Endodermal cell (in vitro differentiated cells): ENCODE data around the gene NARS2. TPM values are rescaled to one million over a fixed set of nuclear protein-coding genes. Genes with fewer than 3 reads are reported as not detected.

Source experiments
- DNase-seq: peaks from one replicate; pipeline ENCODE4 v3.0.0-alpha.2; 2017
- H3K27ac ChIP-seq: 2 replicates; pipeline ENCODE4 v1.5.1; 2013; ENCODE audit warnings: mild to moderate bottlenecking, low read depth, low read length, moderate library complexity
- H3K27me3 ChIP-seq: 2 replicates; pipeline ENCODE4 v1.6.1; 2013; ENCODE audit warnings: mild to moderate bottlenecking, low read length, moderate library complexity; ENCODE audit not compliant: insufficient read depth, control insufficient read depth, poor library complexity, severe bottlenecking
- H3K36me3 ChIP-seq: 2 replicates; pipeline ENCODE4 v1.7.0; 2013; ENCODE audit warnings: mild to moderate bottlenecking, low read length, moderate library complexity; ENCODE audit not compliant: control insufficient read depth, insufficient read depth
- H3K4me1 ChIP-seq: one replicate; pipeline ENCODE4 v1.7.0; 2013; ENCODE audit warnings: low read length; ENCODE audit not compliant: control insufficient read depth, insufficient read depth
- H3K4me3 ChIP-seq: 2 replicates; pipeline ENCODE4 v1.5.1; 2013; ENCODE audit warnings: mild to moderate bottlenecking, low read length, moderate library complexity
- H3K9ac ChIP-seq: 2 replicates; pipeline ENCODE4 v1.6.1; 2013; ENCODE audit warnings: mild to moderate bottlenecking, low read length, moderate library complexity; ENCODE audit not compliant: poor library complexity, severe bottlenecking; ENCODE audit errors: extremely low read depth
- H3K9me3 ChIP-seq: 2 replicates; pipeline ENCODE4 v1.6.1; 2013; ENCODE audit warnings: mild to moderate bottlenecking, low read length, moderate library complexity; ENCODE audit not compliant: control insufficient read depth
- H3K27ac Mint-ChIP-seq: 2 replicates; pipeline ENCODE4 v1.8.0; 2020; ENCODE audit warnings: mixed read lengths
- H3K27me3 Mint-ChIP-seq: 2 replicates; pipeline ENCODE4 v1.8.0; 2021; ENCODE audit warnings: mild to moderate bottlenecking, mixed read lengths; ENCODE audit not compliant: insufficient read depth
- H3K36me3 Mint-ChIP-seq: 2 replicates; pipeline ENCODE4 v1.8.0; 2020; ENCODE audit warnings: low read depth, mixed read lengths
- H3K4me1 Mint-ChIP-seq: 2 replicates; pipeline ENCODE4 v1.8.0; 2020; ENCODE audit warnings: mixed read lengths
- H3K4me3 Mint-ChIP-seq: 2 replicates; pipeline ENCODE4 v1.8.0; 2020; ENCODE audit warnings: mild to moderate bottlenecking, moderate library complexity, mixed read lengths
- H3K9me3 Mint-ChIP-seq: 2 replicates; pipeline ENCODE4 v1.8.0; 2020; ENCODE audit warnings: mild to moderate bottlenecking, mixed read lengths
- WGBS, 2 experiments: methylation state at CpG; one replicate each; pipeline versions ENCODE4 v1.1.5 to v1.1.7; 2013; ENCODE audit warnings: missing lambda C conversion rate in 2 of 2, mixed read lengths in 1 of 2; ENCODE audit not compliant: insufficient coverage in 1 of 2, insufficient read length in 1 of 2; 5-methylcytosine and 5-hydroxymethylcytosine counted together
- total RNA-seq, 2 donors: library from RNA; stranded (reverse); fragmentation: NEBNext Ultra II Directional in 1 of 2; extraction: Animal tissue kit (Norgen Biotek cat#: 25700) in 1 of 2; gene quantifications; 2 replicates in 1 of 2; 3 replicates in 1 of 2; pipeline ENCODE4 v1.2.1, GENCODE V29; 2021
- TF ChIP-seq, protein P1 (sequence below): fragments of 200-600 bp; sonication (generic); conservative IDR thresholded peaks from 2 replicates; pipeline ENCODE4 v1.5.0; 2021; ENCODE audit warnings: antibody characterized with exemption, mild to moderate bottlenecking

The NARS2 gene
- total RNA-seq, 2 donors from 2014 or later = 45.8 to 53.7 TPM

- Histone ChIP-seq H3K4me1 (peaks cover 22% of the 10 kb centered on the region), H3K36me3 (no peaks in the 10 kb centered on the region), H3K9me3 (no peaks in the 10 kb centered on the region), H3K9ac (no peak overlapping the region), H3K4me3 (no peak overlapping the region), H3K27ac (no peak overlapping the region), H3K27me3 (no peaks in the 10 kb centered on the region)
- DNase-seq = no peak
- 78 to 90% methylated on average over 2 to 4 of the region's 4 CpGs for WGBS, 2 experiments
- Mint-ChIP-seq H3K4me1 (peaks cover 51% of the 10 kb centered on the region), H3K27ac (no peak overlapping the region), H3K4me3 (no peak overlapping the region), H3K9me3 (no peaks in the 10 kb centered on the region), H3K27me3 (no peaks in the 10 kb centered on the region), H3K36me3 (no peaks in the 10 kb centered on the region)
- TF ChIP-seq, protein P1, sequence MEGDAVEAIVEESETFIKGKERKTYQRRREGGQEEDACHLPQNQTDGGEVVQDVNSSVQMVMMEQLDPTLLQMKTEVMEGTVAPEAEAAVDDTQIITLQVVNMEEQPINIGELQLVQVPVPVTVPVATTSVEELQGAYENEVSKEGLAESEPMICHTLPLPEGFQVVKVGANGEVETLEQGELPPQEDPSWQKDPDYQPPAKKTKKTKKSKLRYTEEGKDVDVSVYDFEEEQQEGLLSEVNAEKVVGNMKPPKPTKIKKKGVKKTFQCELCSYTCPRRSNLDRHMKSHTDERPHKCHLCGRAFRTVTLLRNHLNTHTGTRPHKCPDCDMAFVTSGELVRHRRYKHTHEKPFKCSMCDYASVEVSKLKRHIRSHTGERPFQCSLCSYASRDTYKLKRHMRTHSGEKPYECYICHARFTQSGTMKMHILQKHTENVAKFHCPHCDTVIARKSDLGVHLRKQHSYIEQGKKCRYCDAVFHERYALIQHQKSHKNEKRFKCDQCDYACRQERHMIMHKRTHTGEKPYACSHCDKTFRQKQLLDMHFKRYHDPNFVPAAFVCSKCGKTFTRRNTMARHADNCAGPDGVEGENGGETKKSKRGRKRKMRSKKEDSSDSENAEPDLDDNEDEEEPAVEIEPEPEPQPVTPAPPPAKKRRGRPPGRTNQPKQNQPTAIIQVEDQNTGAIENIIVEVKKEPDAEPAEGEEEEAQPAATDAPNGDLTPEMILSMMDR = no peak
These were observed 149.1 kb downstream of the NARS2 start for GRCh38 chr11:78425399-78426070.

- TF ChIP-seq, protein P1 = no peak
- WGBS, 2 experiments = 85 to 98% methylated on average over 6 to 7 of the region's 7 CpGs
- Mint-ChIP-seq H3K9me3 (no peaks in the 10 kb centered on the region), H3K4me1 (peaks cover 50% of the 10 kb centered on the region), H3K4me3 (no peak overlapping the region), H3K36me3 (peaks cover under 1% of the 10 kb centered on the region), H3K27ac (no peak overlapping the region), H3K27me3 (peaks cover 5% of the 10 kb centered on the region)
- Histone ChIP-seq H3K9me3 (no peaks in the 10 kb centered on the region), H3K4me1 (peaks cover 15% of the 10 kb centered on the region), H3K4me3 (no peak overlapping the region), H3K27me3 (no peaks in the 10 kb centered on the region), H3K27ac (no peak overlapping the region), H3K9ac (no peak overlapping the region), H3K36me3 (no peaks in the 10 kb centered on the region)
- DNase-seq = no peak
These were observed 150.1 kb downstream of the NARS2 start for GRCh38 chr11:78424334-78425270.

DNA sequence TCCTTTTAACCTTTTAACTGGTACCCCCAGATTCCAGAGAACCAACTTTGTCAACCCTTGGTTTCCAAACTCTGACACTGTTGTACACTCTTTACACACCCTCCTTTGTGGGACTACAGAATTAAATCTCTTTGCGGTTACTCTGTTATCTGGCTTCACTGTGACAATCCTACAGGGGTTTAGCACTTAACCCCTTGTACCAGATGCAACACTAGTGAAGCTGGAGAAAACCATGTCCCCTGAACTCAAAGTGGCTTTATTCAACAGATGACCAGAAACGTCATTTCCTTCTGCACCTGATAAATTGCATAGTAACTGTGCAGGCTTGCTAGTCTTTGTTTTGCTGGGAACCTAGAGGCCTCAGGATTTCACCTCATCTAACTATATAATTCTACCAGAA lies 151.4 kb downstream of the NARS2 start:
- 85 to 93% methylated on average over 2 of the region's 2 CpGs for WGBS, 2 experiments
- H3K9me3 Mint-ChIP-seq = no peaks in the 10 kb centered on the region
- H3K4me3 ChIP-seq = no peak overlapping the region
- H3K27me3 Mint-ChIP-seq = peaks cover 16% of the 10 kb centered on the region
- H3K9ac ChIP-seq = no peak overlapping the region
- TF ChIP-seq, protein P1 = no peak
- no peaks in the 10 kb centered on the region for H3K36me3 ChIP-seq
- peaks cover 13% of the 10 kb centered on the region for H3K4me1 ChIP-seq
- no peaks in the 10 kb centered on the region for H3K9me3 ChIP-seq
- H3K4me3 Mint-ChIP-seq = no peak overlapping the region
- peaks cover 50% of the 10 kb centered on the region for H3K4me1 Mint-ChIP-seq
- H3K27me3 ChIP-seq = no peaks in the 10 kb centered on the region
- no peak for DNase-seq
- peaks cover 3% of the 10 kb centered on the region for H3K36me3 Mint-ChIP-seq
- no peak overlapping the region for H3K27ac Mint-ChIP-seq
- H3K27ac ChIP-seq = no peak overlapping the region
